Measurements from ENCODE around the gene MT1H. TPM values are rescaled to one million over a fixed set of nuclear protein-coding genes. Genes with fewer than 3 reads are reported as not detected.

The MT1H gene
- total RNA-seq, 3 donors from 2014 or later: 1.5 to 52.8 (median 9.4) TPM

- Histone ChIP-seq H3K9me3 (no peaks in the 10 kb centered on the region), H3K36me3 (ENCODE audit: low read depth) (no peaks in the 10 kb centered on the region), H3K4me3 (no peak overlapping the region), H3K4me1 (ENCODE audit: low read depth) (no peaks in the 10 kb centered on the region)
- ATAC-seq (no peak), DNase-seq (no peak)
- intact Hi-C loops (cut with DNase I, micrococcal nuclease): no loop called here
- TF ChIP-seq CTCF (IDR thresholded peaks at IDR 0.05): no peak
Measured at GRCh38 chr16:56677474-56677873, 7.9 kb downstream of the MT1H start.

- TF ChIP-seq CTCF (IDR thresholded peaks at IDR 0.05): no peak
- DNase-seq (no peak), ATAC-seq (no peak)
- Histone ChIP-seq H3K36me3 (ENCODE audit: low read depth) (no peaks in the 10 kb centered on the region), H3K4me1 (ENCODE audit: low read depth) (peaks cover 13% of the 10 kb centered on the region), H3K9me3 (no peaks in the 10 kb centered on the region), H3K4me3 (no peak overlapping the region)
- intact Hi-C loops (cut with DNase I, micrococcal nuclease): no loop called here
Measured at GRCh38 chr16:56679078-56679730, 9.6 kb downstream of the MT1H start.

- H3K9me3 ChIP-seq: no peaks in the 10 kb centered on the region
- no peak for TF ChIP-seq CTCF (IDR thresholded peaks at IDR 0.05)
- no peaks in the 10 kb centered on the region for H3K36me3 ChIP-seq (ENCODE audit: low read depth)
- no peak for ATAC-seq
- H3K4me1 ChIP-seq (ENCODE audit: low read depth): peaks cover 13% of the 10 kb centered on the region
- no peak overlapping the region for H3K4me3 ChIP-seq
- DNase-seq: no peak
- intact Hi-C loops (cut with DNase I, micrococcal nuclease): no loop called here
Measured at GRCh38 chr16:56679818-56680217, 10.2 kb downstream of the MT1H start.

GRCh38 chr16:56681939-56682702 is 12.5 kb downstream of the MT1H start, which contains the start of gene MT1X:
MT1X (plus strand) TSS chr16:56682470; CDS start chr16:56682541, 71 bp downstream.
- H3K4me3 ChIP-seq: peak within 1 kb of the TSS; percentile 16
- ATAC-seq: peak; percentile 99
- intact Hi-C loops (cut with DNase I, micrococcal nuclease): no loop called here

More at GRCh38 chr16:56681939-56682702, 12.5 kb downstream of the MT1H start, which contains the start of gene MT1X:
- DNase-seq: peak; percentile 96 to 97 (median 97)
- peaks cover 13% of the 10 kb centered on the region for H3K4me1 ChIP-seq (ENCODE audit: low read depth)
- TF ChIP-seq CTCF (IDR thresholded peaks at IDR 0.05): no peak
- no peaks in the 10 kb centered on the region for H3K36me3 ChIP-seq (ENCODE audit: low read depth)
- H3K9me3 ChIP-seq: no peaks in the 10 kb centered on the region

Measured in mucosa of descending colon (tissue), 3 donors.